HG02885 (cell line): Measurements from ENCODE around the gene EHD4.

Source experiments
- ATAC-seq: cut with Tn5 transposase; IDR thresholded peaks from one replicate; pipeline ENCODE4 v1.9.1; 2021; ENCODE audit warnings: mild to moderate bottlenecking; ENCODE audit not compliant: unreplicated experiment, poor library complexity

EHD4 gene

DNA sequence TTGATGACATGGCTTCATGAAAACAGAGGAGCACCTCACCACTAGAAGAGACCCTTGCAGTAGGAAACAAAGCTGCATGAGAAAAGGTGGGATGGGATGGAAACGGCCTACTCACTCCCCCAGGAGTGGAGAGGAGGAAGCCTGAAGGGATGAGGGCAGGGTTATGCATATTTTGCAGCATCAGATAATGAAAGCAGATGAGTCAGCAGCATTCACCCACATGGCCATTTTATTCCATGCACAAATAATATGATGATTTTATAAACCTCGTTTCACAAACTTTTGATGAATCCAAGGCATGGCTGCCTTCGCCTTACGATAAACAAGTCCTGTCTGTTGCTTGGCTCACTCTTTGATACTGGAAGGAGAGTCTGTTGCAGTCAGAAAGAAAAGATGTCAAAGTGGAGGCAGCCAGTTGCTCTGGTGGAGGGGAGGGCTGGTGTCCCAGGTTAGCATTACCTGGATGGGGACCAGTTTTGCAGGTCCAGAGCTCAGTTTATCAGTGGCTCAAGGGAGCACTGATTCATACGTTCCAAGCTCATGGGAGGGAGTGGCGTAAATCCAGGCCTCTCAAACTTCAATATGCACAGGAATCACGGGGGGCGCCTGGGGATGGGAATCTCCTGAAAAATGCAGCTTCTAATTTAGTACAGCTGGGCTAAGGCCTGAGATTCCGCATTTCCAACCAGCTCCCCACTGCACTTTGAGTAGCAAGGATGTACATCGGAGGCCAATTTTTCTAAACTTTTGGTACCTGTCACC lies 9.2 kb upstream of the EHD4 start:
- no peak for ATAC-seq

DNA sequence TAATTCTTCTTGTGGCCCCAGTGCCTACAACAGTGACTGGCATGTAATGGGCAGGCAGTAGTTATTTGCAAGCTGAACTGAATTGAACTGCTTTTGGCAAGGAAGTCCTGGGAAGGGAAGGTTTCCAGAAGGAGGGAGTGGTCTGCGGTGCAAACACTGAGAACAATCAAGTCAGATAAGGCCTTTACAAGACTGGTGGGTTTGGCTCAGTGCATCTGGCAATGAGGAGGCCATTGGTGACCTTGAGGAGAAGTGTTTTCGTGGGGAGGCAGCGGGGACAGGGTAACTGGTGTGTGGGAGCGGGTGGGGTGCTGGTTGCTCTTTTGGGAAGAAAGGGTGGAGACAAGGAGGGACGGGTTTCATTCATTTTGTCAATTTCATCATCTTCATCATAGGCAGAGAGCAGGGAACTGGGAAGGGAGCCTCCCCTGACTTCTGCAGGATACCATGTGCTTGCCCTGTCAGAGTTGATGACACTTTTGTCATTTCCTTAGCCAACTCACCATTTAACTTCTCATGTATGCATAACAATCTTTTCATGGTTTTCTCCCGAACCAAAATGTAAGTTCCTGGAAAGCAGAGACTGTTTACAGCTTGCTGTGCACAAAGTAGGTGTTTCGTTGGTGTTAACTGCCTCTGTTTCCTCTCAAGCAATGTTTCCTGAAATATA lies 8.4 kb upstream of the EHD4 start:
- no peak for ATAC-seq

DNA sequence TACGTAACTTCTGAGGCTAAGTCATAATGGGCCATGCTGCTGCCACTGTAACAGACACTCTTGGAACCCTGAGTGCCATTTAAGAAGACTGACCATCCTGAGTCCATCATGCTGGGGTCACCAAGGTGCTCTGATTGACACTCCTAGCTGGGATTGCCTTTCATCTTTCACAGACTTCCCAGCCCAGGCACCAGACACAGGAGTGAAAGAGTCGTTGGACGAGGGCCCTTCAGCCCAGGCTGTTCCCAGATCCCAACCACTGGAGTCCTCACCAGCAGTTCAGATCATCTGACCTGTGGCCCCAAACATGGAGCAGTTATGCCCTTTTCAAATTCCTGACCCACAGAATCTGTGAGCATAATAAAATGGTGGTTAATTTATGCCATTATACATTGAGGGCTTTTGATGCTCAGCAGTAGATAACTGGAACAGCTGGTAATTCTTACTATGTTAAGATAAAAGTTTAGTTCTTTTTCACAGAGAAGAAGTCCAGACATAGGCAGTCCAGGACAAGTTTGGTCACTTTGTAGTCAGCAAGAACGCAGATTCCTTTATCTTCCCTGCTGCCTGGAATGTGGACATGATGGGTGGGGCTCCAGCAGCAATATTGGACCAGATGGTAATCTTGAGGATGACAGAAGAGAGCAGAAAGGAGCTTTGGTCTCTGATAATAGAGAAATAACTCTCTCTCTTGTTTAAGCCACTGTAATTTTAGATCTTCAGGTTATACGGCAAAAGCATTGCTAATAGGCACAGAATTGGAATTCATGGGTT lies 7.3 kb upstream of the EHD4 start:
- no peak for ATAC-seq

DNA sequence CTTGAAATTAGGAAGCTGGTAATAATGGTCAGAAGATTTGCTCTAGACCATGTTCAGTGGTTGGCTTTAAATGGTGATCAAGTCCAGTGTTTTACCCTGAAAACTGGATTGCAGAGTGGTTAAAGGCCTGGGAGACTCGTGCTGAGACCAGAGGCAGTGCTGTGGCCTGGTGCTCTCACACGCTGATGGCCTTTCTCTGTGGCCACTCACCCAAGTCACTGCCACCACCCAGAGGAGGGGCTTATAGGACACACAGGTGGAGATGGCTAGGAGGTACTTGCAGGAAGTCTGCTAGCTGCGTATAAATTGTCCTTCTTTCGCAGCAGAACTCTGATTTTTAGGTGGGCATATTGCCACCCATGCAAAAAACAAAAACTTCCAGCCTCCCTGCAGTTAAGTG lies 6.2 kb upstream of the EHD4 start:
- ATAC-seq: no peak

DNA sequence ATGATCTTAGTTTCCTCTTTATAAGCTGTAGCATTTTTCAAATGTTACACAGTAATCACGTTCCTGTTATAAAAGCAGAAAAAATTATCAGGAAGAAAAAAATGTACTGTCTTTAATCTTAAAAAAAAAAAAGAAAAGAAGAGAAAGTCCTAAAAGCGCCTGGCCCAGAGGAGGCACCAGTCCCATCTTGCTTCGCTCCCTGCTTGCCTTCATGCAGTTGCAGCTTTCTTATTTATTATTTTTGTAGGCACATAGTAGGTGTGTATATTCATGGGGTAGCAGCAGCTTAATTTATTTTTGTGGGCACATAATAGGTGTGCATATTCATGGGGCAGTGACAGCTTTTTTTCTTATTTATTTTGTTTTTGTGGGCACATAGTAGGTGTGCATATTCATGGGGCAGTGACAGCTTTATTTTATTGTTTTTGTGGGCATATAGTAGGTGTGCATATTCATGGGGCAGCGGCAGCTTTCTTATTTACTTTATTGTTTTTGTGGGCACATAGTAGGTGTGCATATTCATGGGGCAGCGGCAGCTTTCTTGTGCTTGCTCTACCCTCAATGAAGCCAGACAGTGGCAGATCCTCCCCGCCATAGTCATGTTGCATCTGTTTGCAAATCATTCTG lies 5.5 kb upstream of the EHD4 start:
- ATAC-seq: no peak

DNA sequence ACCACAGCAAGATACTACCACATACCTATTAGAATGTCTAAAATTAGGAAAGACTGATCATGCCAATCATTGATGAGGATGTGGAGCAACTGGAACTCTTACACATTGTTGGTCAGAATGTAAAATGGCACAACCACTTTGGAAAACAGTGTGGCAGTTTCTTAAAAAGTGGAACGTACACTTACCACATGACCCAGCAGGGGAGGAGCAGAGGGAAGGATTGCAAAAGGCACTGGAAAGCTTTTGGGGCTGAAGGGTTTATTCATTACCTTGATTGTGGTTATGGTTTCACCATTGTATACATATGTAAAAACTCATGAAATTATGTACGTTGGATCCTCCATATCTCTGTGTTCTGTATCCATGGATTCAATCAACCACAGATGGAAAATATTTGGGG lies 3.3 kb upstream of the EHD4 start:
- no peak for ATAC-seq

DNA sequence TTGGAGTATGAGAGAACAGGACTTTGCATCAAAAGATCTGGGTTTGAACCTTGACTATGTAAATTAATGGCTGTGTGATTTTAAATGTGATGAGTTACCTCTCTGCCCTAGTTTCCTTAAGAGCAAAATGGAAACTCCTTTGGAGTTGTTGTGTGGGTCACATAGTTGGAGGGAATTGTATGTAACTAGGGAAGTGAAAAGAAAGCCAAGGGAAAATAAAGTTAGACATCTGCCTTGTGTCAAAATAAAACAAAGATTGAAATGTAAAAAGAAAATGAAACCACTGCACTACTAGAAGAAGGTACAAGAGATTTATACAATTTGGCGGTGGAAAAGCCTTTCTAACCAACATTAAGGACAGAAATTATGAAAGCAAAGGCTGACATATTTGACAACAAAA lies 1.7 kb upstream of the EHD4 start:
- no peak for ATAC-seq

DNA sequence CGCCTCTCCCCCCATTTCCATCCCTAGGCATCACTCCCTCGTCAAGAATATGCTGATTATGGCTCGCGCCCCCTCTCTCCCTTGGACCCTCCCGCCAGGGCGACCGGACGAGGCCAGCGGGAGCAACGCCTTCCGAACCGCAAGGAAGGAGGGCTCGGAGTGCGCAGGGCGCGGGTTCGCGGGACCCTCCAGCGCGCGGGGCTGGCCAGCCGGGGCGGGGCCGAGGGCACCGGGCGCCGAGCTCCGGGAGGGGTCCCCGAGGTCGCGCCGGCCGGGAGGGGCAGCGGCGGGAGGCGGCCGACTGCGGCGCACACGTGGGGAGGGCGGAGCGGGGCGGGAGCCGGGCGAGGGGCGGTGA lies 483 bp downstream of the EHD4 start:
- peak; percentile 17 for ATAC-seq

DNA sequence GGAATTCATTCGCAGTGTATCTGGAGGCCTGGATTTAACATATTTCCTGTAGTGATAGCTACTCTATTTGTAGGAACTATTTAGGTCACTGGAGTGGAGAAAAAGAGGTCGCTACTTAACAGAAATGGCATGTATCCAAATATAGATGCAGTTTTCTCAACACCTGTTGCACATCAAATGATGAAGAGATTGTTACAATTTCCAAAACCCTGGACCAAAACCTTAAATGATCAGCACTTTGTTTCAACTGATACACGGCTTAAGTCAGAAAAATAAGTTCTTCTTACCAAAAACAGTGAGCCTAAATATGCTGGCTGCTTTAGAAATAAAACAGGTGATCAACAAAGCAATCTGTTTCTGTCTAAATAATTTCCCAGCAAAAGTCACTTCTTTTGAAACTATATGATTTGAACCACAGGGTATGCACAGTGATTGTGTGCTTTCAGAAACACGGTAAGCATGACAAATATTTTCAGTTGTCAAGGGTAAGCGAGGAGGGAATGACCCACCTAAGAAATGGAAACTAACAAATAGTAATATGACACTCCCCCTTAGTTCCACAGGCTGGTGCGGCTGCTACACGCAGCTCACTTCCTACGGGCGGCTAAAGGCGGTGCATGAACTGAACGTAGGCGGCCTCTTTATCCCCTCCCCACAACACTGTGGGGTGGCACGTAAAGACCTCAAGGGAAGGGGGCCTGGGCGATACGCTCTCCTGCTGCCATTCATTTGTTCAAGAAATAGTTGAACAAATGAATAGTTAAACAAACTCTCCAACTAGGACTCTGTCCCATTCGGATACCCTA lies 1.1 kb downstream of the EHD4 start:
- peak; percentile 49 for ATAC-seq

DNA sequence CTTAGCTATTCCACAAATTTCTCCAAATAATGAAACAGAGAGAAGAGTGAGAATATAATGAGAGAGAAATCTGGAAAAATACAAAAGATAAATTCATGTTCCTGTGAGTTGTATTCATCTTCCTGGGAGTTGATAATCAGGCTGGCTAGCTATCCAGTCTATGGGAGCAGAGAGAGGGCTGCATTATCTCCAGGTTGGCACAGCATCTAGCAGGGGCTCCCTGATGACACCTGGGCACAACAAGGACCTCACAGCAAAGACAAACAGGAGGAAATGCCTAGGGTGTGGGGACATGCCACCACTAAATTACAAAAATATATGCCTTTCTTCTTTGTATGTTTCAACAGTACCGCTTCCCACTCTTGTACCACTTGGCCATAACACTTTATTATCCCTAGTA lies 1.9 kb downstream of the EHD4 start:
- no peak for ATAC-seq

DNA sequence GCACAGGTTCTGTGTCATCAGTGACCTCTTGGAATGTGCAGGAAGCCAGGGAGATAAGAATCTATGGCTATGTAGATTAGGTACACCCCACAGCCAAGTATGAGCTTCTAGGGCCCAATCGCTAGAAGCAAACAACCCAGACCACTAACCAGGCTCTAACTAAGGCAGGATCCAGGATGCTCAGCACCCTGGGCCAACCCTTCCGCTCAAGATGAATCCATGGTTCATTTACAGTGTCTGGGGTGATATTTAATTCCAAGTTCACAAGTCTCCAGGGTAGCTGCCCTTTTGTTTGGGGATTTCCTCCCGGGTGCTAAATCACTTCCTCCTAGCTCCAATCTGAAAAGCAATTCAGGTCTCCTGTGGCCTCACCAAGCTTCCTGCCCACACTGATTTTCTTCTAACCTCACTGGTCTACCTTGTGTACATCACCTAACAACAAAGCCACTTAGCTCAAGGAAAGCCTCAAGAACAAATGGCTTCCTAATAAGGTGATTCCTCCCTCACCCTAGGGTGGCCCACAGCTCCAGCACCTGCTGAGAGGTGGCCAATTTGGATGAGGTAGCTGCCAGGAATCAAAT lies 2.4 kb downstream of the EHD4 start:
- no peak for ATAC-seq

DNA sequence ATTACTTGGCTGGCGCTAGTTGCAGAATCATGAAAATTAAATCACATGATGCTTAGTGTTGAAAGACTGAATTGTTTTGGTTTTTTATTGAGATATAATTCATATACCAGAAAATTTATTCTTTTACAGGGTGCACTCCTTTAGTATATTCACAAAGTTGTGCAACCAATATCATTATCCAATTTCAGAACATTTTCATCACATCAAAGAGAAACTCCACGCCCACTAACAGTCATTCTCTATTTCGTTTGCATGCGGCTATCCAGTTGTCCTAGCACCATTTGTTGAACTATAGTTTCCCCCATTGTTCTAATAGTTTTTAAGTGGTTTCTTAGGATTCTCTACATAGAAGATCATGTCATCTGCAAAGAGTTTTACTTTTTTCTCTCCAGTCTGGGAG lies 3.7 kb downstream of the EHD4 start:
- ATAC-seq: no peak

DNA sequence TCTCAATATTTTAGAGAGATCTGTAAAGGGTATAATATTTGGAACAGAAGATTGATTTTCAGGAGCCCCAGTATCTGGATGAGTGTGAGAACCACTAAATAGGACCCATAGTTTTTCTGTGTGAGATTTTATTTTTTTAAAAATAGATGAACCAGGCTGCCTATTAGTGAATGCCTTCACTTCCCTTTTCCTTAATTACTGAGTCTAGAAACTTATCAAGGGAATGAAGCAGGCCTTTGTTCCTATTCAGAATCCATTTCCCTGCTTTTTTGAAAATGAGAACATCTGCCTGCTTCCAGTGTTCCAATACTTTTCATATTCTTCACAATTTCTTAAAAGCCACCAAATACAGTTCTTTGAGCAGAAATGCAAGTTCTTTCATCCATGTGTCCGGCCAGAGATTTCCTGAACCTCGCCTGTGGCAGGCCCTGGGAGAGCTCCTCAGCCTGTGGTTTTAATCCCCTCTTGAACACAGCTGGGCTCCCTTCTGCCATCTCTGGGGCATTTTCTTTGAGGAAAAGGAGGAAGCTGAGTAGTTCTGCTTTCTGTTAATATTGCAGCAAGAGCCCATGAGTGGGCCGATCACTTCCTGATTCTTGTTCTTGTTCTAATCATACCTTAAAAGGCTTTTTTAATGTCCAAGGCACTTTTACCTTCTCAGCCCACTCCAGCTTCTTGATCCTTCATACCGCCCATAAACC lies 4.7 kb downstream of the EHD4 start:
- ATAC-seq: no peak

DNA sequence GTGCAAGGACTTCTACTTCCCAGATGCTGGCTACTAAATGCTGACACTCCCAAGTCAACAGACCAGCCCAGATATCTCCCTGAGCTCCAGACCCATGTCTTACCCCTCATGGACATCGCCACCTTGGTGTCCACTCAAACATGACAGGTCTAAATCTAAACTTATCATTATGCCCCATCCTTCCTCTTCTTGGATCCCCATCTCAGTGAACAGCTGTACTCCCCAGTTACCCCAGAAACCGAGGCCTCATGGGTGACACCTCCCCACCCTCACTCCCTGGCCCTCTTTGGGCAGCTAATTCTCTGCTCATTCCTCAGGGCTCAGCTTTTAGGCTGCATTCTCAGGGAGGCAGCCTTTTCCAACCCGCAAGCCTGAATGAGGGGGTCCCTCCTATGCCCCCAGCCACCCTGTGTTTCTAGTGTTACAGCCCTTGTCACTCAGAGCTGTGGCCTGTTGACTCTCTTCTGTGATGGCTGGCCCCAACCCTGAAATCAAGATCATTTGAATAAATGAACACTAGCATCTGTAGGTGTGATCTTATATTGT lies 5.4 kb downstream of the EHD4 start:
- ATAC-seq: no peak

DNA sequence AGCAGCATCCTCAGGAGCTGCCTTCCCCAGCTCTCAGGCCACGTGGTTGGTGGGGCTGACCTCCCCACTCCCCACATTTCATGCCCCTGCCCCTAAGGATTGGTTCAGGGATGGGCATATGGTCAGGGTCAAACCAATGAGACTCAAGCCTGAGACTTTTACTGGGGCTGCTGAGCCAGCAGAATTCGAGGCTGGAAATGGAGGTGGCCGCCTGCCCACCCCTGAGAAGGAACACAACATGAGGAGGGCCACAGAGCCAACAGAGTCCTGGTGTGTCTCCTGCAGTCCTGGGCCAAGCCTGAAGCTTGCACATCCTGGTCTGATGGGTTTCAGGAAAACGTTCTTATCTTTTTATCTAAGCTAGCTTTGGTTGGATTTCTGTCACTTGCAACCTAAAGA lies 5.9 kb downstream of the EHD4 start:
- ATAC-seq: no peak

DNA sequence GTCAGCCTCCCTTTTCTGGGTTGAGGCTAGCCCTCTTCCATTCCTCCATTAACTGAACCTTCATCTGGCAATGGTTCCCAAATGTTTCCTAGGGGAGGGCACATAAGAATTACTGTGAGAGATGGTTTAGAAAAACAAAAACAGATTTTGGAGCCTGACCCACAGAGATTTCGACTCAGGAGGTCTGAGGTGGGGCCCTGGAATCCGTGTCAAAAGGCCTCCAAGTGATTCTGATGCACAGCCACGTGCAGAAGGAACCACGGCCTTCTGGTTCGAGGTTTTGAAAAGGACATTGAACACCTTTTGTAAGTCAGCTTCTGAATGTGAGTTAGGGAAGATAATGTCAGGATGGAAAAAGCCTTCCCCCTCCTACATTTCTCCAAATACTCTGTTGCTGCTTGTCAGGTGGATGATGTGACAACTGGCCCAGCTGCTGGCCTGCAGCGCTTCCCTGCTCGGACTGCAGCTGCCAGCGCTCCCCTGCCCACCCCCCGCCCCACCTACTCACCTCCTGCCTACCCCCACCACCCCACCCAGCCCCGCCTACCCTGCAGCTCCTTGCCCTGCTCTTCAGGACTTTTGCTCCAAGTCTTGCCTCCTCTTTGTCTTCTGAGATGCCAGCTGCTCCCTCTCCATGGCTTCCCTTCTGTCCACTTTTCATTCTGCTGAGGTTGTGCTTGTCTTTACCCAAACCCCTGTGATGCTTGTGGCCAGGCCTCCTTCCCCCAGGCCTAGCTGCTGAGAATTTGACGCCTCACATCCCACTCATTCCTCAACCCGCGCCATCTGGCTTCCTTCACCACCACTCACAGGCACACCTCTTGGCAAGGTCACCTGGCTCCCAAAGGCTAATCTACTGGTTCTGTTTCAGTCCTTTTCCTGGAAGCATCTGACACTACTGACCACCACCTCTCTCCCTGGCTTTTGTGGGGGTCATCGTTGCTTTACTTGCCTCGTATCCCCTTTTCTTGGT lies 6.6 kb downstream of the EHD4 start:
- ATAC-seq: no peak

DNA sequence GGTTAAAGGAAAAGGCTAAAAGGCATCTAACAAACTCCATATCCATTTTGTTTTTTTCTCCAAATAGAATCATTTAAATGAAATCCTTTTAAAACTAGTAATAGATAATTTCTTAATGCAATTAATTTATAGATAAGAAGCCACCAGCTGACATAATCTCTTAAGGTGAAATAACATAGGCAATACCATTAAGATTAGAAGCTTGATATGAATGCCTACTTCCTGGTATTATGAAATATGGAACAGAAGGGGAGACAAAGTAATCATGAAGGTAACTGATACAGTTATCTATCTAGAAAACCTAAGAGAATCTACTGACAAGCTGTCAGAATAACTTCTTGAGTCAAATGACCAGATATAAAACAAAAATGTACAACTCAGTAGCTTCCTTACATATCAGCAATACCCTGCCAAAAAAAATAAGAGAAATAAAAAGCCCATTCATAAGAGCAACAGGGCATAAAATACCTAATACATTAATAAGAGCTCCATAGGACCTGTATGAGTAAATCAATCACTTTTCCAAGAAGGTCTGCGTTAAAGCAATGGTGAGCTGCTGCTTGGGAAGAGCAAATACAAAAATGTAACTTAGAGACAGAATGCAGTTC lies 10.7 kb downstream of the EHD4 start:
- ATAC-seq: no peak
